ELF-1 (cell line): ENCODE measurements around the gene MYBPC2.

Experiments
- DNase-seq: peaks from one replicate; pipeline ENCODE4 v3.0.0-alpha.2; 2016; ENCODE audit warnings: low read depth, low spot score

MYBPC2 gene

DNA sequence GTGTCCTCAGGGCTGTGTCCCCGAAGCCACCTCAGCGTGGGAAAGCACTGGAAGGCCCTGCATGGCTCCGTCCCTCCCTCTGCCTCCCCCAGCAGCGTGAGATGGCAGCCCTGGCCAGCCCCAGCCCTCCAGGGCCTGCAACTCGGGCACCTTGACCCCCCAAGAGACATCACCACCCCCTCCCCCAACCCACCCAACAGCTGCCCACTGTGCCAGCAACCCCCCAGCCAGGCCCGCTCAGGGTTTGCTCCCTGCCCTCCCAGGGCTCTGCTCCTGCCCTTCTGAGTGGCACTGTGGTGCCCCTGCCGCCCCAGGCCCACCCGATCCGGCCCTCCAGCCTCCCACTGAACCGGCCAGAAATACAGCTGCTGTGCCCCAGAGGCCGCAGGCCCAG, 82.5 kb downstream of the MYBPC2 start:
- no peak for DNase-seq
